CD8-positive, alpha-beta memory T cell (primary cell): ENCODE measurements around the gene PPFIBP1. TPM values are rescaled to one million over a fixed set of nuclear protein-coding genes. Genes with fewer than 3 reads are reported as not detected.

Source experiments
- CTCF ChIA-PET: fragments of 350-600 bp; sonication (Branson Sonifier 250); formaldehyde crosslinking; loops from one replicate; lab custom pipeline; 2021; ENCODE audit warnings: antibody characterized with exemption; lab: Charles Lee
- POLR2A ChIA-PET: fragments of 350-600 bp; sonication (Branson Sonifier 250); formaldehyde crosslinking; loops from one replicate; lab custom pipeline; 2021; ENCODE audit warnings: antibody characterized with exemption; lab: Charles Lee
- DNase-seq, 5 donors: peaks; one replicate each; pipeline versions ENCODE4 v3.0.0 to v3.0.0-alpha.2; 2020 to 2022; ENCODE audit warnings: mixed read lengths in 1 of 5
- H3K27ac ChIP-seq: one replicate; pipeline ENCODE4 v1.7.0; 2013; ENCODE audit warnings: low read depth, mild to moderate bottlenecking, low read length, moderate library complexity
- H3K27me3 ChIP-seq: 2 replicates; pipeline ENCODE4 v1.7.0; 2013; ENCODE audit warnings: low read length, mild to moderate bottlenecking; ENCODE audit not compliant: insufficient read depth, poor library complexity, severe bottlenecking
- H3K36me3 ChIP-seq: 2 replicates; pipeline ENCODE4 v1.7.0; 2013; ENCODE audit warnings: mild to moderate bottlenecking, low read length, moderate library complexity; ENCODE audit not compliant: insufficient read depth
- H3K4me1 ChIP-seq: 2 replicates; pipeline ENCODE4 v1.7.0; 2013; ENCODE audit warnings: mild to moderate bottlenecking, low read length, moderate library complexity; ENCODE audit not compliant: insufficient read depth
- H3K4me3 ChIP-seq: 2 replicates; pipeline ENCODE4 v1.7.0; 2013; ENCODE audit warnings: mild to moderate bottlenecking, low read length
- H3K9me3 ChIP-seq: 2 replicates; pipeline ENCODE4 v1.7.0; 2013; ENCODE audit warnings: mild to moderate bottlenecking, low read length
- H3K27ac Mint-ChIP-seq, 8 donors: one replicate each; pipeline ENCODE4 v1.8.0; 2020 to 2021; ENCODE audit warnings: mixed read lengths in 8 of 8, mild to moderate bottlenecking in 6 of 8, inconsistent platforms in 3 of 8, moderate library complexity in 3 of 8
- H3K27me3 Mint-ChIP-seq, 2 donors: one replicate each; pipeline ENCODE4 v1.8.0; 2020 to 2021; ENCODE audit warnings: mixed read lengths in 2 of 2, mild to moderate bottlenecking in 1 of 2, moderate library complexity in 1 of 2
- H3K36me3 Mint-ChIP-seq, 3 donors: one replicate each; pipeline ENCODE4 v1.8.0; 2020 to 2021; ENCODE audit warnings: mixed read lengths in 3 of 3, inconsistent platforms in 1 of 3, mild to moderate bottlenecking in 1 of 3
- H3K4me1 Mint-ChIP-seq, 3 donors: one replicate each; pipeline ENCODE4 v1.8.0; 2020 to 2021; ENCODE audit warnings: mixed read lengths in 3 of 3, inconsistent platforms in 1 of 3, mild to moderate bottlenecking in 1 of 3
- H3K4me3 Mint-ChIP-seq, 7 donors: one replicate each; pipeline ENCODE4 v1.8.0; 2020 to 2021; ENCODE audit warnings: mixed read lengths in 7 of 7, mild to moderate bottlenecking in 6 of 7, moderate library complexity in 4 of 7, inconsistent platforms in 2 of 7
- H3K9me3 Mint-ChIP-seq, 5 donors: one replicate each; pipeline ENCODE4 v1.8.0; 2020 to 2022; ENCODE audit warnings: mixed read lengths in 5 of 5, mild to moderate bottlenecking in 3 of 5, moderate library complexity in 2 of 5, inconsistent platforms in 1 of 5
- polyA plus RNA-seq: library from polyadenylated mRNA; unstranded; fragments of 300-500 nt; fragmentation: Illumina TruSeq; gene quantifications from one replicate; pipeline ENCODE4 v1.2.3, GENCODE V29; 2021
- total RNA-seq, 2 experiments: library from RNA; stranded (reverse); gene quantifications; one replicate each; pipeline ENCODE4 v1.2.3, GENCODE V29; 2021

Gene PPFIBP1
- total and polyA plus RNA-seq, 3 experiments from 2014 or later, result 1.2 to 10.7 (median 6.2) TPM

DNA sequence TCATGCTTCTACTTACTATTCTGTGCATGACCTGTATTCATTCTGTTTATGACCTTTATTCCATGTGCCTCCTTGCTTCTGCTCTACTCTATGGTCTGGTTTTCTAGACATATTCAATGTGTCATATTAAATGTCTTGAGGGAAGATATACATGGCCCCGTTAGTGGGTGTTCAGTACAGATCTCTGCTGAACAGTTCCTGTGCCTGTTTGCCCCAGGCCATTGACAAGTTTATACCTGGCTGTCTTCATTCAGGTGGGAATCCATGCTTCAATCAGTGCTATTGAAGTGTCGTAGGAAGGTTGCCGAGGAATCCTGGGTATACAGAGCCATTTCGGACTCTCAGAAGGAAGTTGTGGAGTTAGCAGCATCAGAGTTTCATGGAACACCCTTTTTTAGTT, 7.4 kb upstream of the PPFIBP1 start:
- no peaks in the 10 kb centered on the region for H3K36me3 ChIP-seq
- H3K9me3 ChIP-seq, result no peaks in the 10 kb centered on the region
- no peak overlapping the region for H3K27ac ChIP-seq
- H3K4me3 Mint-ChIP-seq, result no peak overlapping the region
- no peak overlapping the region for H3K4me3 ChIP-seq
- H3K36me3 Mint-ChIP-seq, result no peaks in the 10 kb centered on the region
- H3K27me3 ChIP-seq, result no peaks in the 10 kb centered on the region
- H3K27ac Mint-ChIP-seq, result no peak overlapping the region
- H3K4me1 ChIP-seq, result no peaks in the 10 kb centered on the region
- ChIA-PET CTCF (no interaction called here), POLR2A (no interaction called here)
- H3K9me3 Mint-ChIP-seq, result no peaks in the 10 kb centered on the region
- DNase-seq, result no peak
- H3K27me3 Mint-ChIP-seq, result peaks cover 5 to 46% of the 10 kb centered on the region in 2 donors
- H3K4me1 Mint-ChIP-seq, result no peaks in the 10 kb centered on the region

DNA sequence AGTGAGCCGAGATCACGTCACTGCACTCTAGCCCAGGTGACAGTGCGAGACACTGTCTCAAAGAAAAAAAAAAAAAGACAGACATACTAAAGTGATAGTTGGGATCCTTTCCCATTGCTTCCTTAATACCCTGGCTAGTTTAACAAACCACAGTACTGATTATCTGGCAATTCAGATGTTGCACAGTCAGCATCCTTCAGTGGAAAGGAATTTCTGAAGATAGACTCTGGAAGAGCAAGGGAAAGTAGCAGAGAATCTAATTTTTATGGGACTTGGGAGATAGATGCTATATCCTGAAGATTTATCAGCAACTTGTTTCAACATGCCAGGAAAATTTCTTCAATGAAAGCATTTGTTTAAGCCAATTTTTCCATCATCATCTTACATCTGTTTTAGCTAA, 6.5 kb upstream of the PPFIBP1 start:
- Mint-ChIP-seq H3K27me3 (peaks cover 5 to 46% of the 10 kb centered on the region in 2 donors), H3K9me3 (no peaks in the 10 kb centered on the region), H3K27ac (no peak overlapping the region), H3K4me1 (peaks cover 0 to 2% (median 1%) of the 10 kb centered on the region in 3 donors), H3K36me3 (no peaks in the 10 kb centered on the region), H3K4me3 (no peak overlapping the region)
- no peaks in the 10 kb centered on the region for H3K9me3 ChIP-seq
- H3K36me3 ChIP-seq, result no peaks in the 10 kb centered on the region
- ChIA-PET CTCF (no interaction called here), POLR2A (no interaction called here)
- no peak for DNase-seq
- H3K27me3 ChIP-seq, result no peaks in the 10 kb centered on the region
- no peak overlapping the region for H3K4me3 ChIP-seq
- no peak overlapping the region for H3K27ac ChIP-seq
- no peaks in the 10 kb centered on the region for H3K4me1 ChIP-seq

GRCh38 chr12:27517961-27518665, 5.9 kb upstream of the PPFIBP1 start:
- no peak overlapping the region for H3K27ac Mint-ChIP-seq
- H3K27me3 Mint-ChIP-seq, result peaks cover 5 to 46% of the 10 kb centered on the region in 2 donors
- Histone ChIP-seq H3K27ac (no peak overlapping the region), H3K4me1 (peaks cover 4% of the 10 kb centered on the region), H3K4me3 (no peak overlapping the region), H3K36me3 (no peaks in the 10 kb centered on the region), H3K27me3 (no peaks in the 10 kb centered on the region), H3K9me3 (no peaks in the 10 kb centered on the region)
- no peaks in the 10 kb centered on the region for H3K9me3 Mint-ChIP-seq
- CTCF ChIA-PET, result no interaction called here
- POLR2A ChIA-PET, result no interaction called here
- H3K4me1 Mint-ChIP-seq, result peaks cover 3 to 6% (median 3%) of the 10 kb centered on the region in 3 donors
- DNase-seq, result no peak
- H3K36me3 Mint-ChIP-seq, result no peaks in the 10 kb centered on the region
- no peak overlapping the region for H3K4me3 Mint-ChIP-seq

DNA sequence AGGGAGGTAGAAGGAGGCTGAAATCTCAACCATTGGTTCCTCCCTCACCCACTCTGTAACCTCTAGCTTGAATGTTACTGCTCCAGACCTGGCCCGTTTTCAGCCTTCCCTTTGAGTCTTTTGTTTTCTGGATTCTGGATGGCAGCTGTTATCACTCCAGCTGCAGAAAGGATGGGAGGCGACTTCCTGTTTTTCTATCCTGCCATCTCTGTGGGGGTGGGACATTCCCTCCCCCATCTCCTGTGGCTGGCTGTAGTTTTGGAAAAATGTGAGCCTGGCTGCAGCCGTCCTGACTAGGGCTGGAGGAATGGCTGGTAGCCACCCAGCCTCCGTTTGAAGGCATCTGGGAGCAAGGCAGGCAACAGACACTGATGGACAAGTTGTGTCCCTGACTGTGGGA, 2.9 kb upstream of the PPFIBP1 start:
- Histone ChIP-seq H3K4me3 (no peak overlapping the region), H3K36me3 (no peaks in the 10 kb centered on the region), H3K27me3 (no peaks in the 10 kb centered on the region), H3K27ac (no peak overlapping the region), H3K4me1 (peaks cover 17% of the 10 kb centered on the region), H3K9me3 (no peaks in the 10 kb centered on the region)
- H3K36me3 Mint-ChIP-seq, result peaks cover 0 to 6% (median 0%) of the 10 kb centered on the region in 3 donors
- peak overlapping the region in 1 of 8 donors; percentile 19 for H3K27ac Mint-ChIP-seq
- H3K4me1 Mint-ChIP-seq, result peaks cover 22 to 33% (median 28%) of the 10 kb centered on the region in 3 donors
- ChIA-PET CTCF (no interaction called here), POLR2A (no interaction called here)
- no peak for DNase-seq
- H3K27me3 Mint-ChIP-seq, result peaks cover 5 to 34% of the 10 kb centered on the region in 2 donors
- H3K4me3 Mint-ChIP-seq, result peak overlapping the region in 1 of 7 donors; percentile 20
- H3K9me3 Mint-ChIP-seq, result no peaks in the 10 kb centered on the region

DNA sequence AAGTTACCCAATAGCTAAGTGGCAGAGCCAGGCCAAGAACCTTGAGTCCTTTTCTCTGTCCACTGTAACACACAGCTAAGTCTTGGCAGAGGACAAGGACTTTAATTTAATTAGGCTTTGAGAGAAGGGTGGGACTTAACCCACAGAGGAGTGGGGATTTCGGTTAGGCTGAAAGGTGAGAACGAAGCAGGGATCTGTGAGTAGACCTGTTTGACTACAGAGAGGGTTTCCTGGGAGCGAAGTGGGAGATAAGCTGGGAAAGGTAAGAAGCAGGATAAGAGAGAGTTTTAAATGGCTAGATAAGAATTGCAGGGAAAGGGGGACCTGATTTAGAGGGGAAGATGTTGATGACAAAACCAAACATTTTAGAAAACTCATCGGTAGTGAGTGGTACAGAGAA, 2.0 kb upstream of the PPFIBP1 start:
- H3K36me3 ChIP-seq, result no peaks in the 10 kb centered on the region
- H3K4me3 ChIP-seq, result no peak overlapping the region
- Mint-ChIP-seq H3K36me3 (peaks cover 0 to 6% (median 0%) of the 10 kb centered on the region in 3 donors), H3K27ac (peak overlapping the region in 2 of 8 donors; percentile 31 to 67), H3K4me1 (peaks cover 22 to 33% (median 28%) of the 10 kb centered on the region in 3 donors), H3K4me3 (peak overlapping the region in 4 of 7 donors; percentile 9 to 96 (median 32)), H3K27me3 (peaks cover 5 to 26% of the 10 kb centered on the region in 2 donors), H3K9me3 (no peaks in the 10 kb centered on the region)
- H3K27ac ChIP-seq, result no peak overlapping the region
- DNase-seq, result no peak
- peaks cover 17% of the 10 kb centered on the region for H3K4me1 ChIP-seq
- H3K27me3 ChIP-seq, result no peaks in the 10 kb centered on the region
- ChIA-PET CTCF (interaction anchor here (1.2 kb wide), 1 partner anchor 69 kb away, joined by 3 read pairs; no protein-coding TSS in a partner anchor), POLR2A (no interaction called here)
- H3K9me3 ChIP-seq, result no peaks in the 10 kb centered on the region

GRCh38 chr12:27523305-27523641, 733 bp upstream of the PPFIBP1 start:
- H3K4me1 ChIP-seq, result peaks cover 17% of the 10 kb centered on the region
- H3K27ac ChIP-seq, result peak overlapping the region; percentile 64
- no peaks in the 10 kb centered on the region for H3K36me3 ChIP-seq
- H3K27me3 ChIP-seq, result no peaks in the 10 kb centered on the region
- Mint-ChIP-seq H3K9me3 (no peaks in the 10 kb centered on the region), H3K36me3 (peaks cover 0 to 6% (median 0%) of the 10 kb centered on the region in 3 donors), H3K4me3 (peak overlapping the region; percentile 96 to 98 (median 97)), H3K27ac (peak overlapping the region; percentile 62 to 98 (median 95)), H3K27me3 (peaks cover 2 to 18% of the 10 kb centered on the region in 2 donors), H3K4me1 (peaks cover 22 to 33% (median 28%) of the 10 kb centered on the region in 3 donors)
- H3K9me3 ChIP-seq, result no peaks in the 10 kb centered on the region
- DNase-seq, result no peak
- peak overlapping the region; percentile 81 for H3K4me3 ChIP-seq
- POLR2A ChIA-PET, result interaction anchor here (0.6 to 1.0 kb wide), 2 partner anchors 187 to 1433 kb away, joined by 3 to 5 read pairs; partner anchors contain the start of gene MRPS35
- CTCF ChIA-PET, result interaction anchor here (1.2 to 1.7 kb wide), 2 partner anchors 68 to 88 kb away, joined by 3 to 7 read pairs; no protein-coding TSS in a partner anchor

- no peak overlapping the region for H3K27ac ChIP-seq
- peak overlapping the region; percentile 81 for H3K4me3 ChIP-seq
- H3K27me3 ChIP-seq, result no peaks in the 10 kb centered on the region
- Mint-ChIP-seq H3K36me3 (peaks cover 0 to 6% (median 0%) of the 10 kb centered on the region in 3 donors), H3K27ac (peak overlapping the region in 3 of 8 donors; percentile 7 to 95 (median 95)), H3K4me3 (peak overlapping the region; percentile 96 to 98 (median 97)), H3K4me1 (peaks cover 22 to 33% (median 28%) of the 10 kb centered on the region in 3 donors), H3K9me3 (no peaks in the 10 kb centered on the region), H3K27me3 (peaks cover 0 to 13% of the 10 kb centered on the region in 2 donors)
- DNase-seq, result peak in 1 of 5 donors; percentile 12
- H3K36me3 ChIP-seq, result no peaks in the 10 kb centered on the region
- H3K9me3 ChIP-seq, result no peaks in the 10 kb centered on the region
- ChIA-PET CTCF (interaction anchor here (0.5 to 1.7 kb wide), 2 partner anchors 10 to 90 kb away, joined by 3 to 7 read pairs; no protein-coding TSS in a partner anchor), POLR2A (interaction anchor here (0.6 kb wide), 1 partner anchor 182 kb away, joined by 4 read pairs; no protein-coding TSS in a partner anchor)
- H3K4me1 ChIP-seq, result peaks cover 17% of the 10 kb centered on the region
These were observed 459 bp downstream of the PPFIBP1 start for GRCh38 chr12:27524494-27524835.
